Measurements from ENCODE around the gene TINAGL1. TPM values are rescaled to one million over a fixed set of nuclear protein-coding genes. Genes with fewer than 3 reads are reported as not detected.

The TINAGL1 gene
- total and polyA plus RNA-seq, 2 of the 13 experiments (the other 11 are each of a cell fraction or from before 2014, with no cell fraction given), result 24.7 to 76.8 TPM

- CTCF ChIA-PET (ENCODE audit: low intra/inter-chr PET ratio, low total read pairs), result no interaction called here
- H3K27ac ChIP-seq (ENCODE audit: extremely low read length, insufficient read depth, low read length), result no peak overlapping the region
- intact Hi-C loops (cut with micrococcal nuclease; ENCODE audit: unreplicated experiment) (no loop called here), in situ Hi-C loops (cut with HindIII; ENCODE audit: extremely low pct_ligation_motif_present, low pct_unique_long_range_greater_than_20kb) (no loop called here)
- peaks cover under 1 to 33% of the 10 kb centered on the region in 2 experiments; a peak in 3 of 5 replicates for H3K27me3 ChIP-seq (ENCODE audit: control insufficient read depth in 1 of 2, insufficient read depth in 2 of 2, low read length in 2 of 2)
- FAIRE-seq (no peak), DNase-seq (ENCODE audit: low spot score) (no peak), ATAC-seq (no peak)
- no peak overlapping the region for H3K4me3 ChIP-seq (replicated peaks in 1 of 3; ENCODE audit: insufficient read depth in 1 of 3, low read depth in 2 of 3, low read length in 3 of 3)
- H3K79me2 ChIP-seq (ENCODE audit: insufficient read depth, low read length), result no peaks in the 10 kb centered on the region
- H4K20me1 ChIP-seq (ENCODE audit: insufficient read depth, low read length), result no peaks in the 10 kb centered on the region
- peaks cover 7% of the 10 kb centered on the region; the same call in 1 of the 2 replicates for H3K4me1 ChIP-seq (ENCODE audit: insufficient read depth, low read length)
- no peak overlapping the region for H3K9ac ChIP-seq (ENCODE audit: insufficient read depth, low read depth, low read length)
- no TSS peak for BruUV-seq (replicated peaks)
- no peak for TF ChIP-seq ZNF7 (CRISPR knock-in tag; IDR thresholded peaks at IDR 0.05)
- TF ChIP-seq ZNF17 (CRISPR knock-in tag; IDR thresholded peaks at IDR 0.05), result no peak
- TF ChIP-seq ZNF234 (CRISPR knock-in tag; conservative IDR thresholded peaks at IDR 0.05), result no peak
- no peak for TF ChIP-seq KDM3A (CRISPR knock-in tag; IDR thresholded peaks at IDR 0.05; ENCODE audit: low read depth)
- no peak for TF ChIP-seq CREB3 (CRISPR knock-in tag; IDR thresholded peaks at IDR 0.05)
- no peak for TF ChIP-seq ZNF709 (CRISPR knock-in tag; IDR thresholded peaks at IDR 0.05)
- no peak for TF ChIP-seq ZNF138 (CRISPR knock-in tag; IDR thresholded peaks at IDR 0.05; ENCODE audit: low read depth)
- no peak for TF ChIP-seq ATAD3A (CRISPR knock-in tag; IDR thresholded peaks at IDR 0.05)
- no peak for TF ChIP-seq TOE1 (CRISPR knock-in tag; IDR thresholded peaks at IDR 0.05)
- TF ChIP-seq, protein P1, sequence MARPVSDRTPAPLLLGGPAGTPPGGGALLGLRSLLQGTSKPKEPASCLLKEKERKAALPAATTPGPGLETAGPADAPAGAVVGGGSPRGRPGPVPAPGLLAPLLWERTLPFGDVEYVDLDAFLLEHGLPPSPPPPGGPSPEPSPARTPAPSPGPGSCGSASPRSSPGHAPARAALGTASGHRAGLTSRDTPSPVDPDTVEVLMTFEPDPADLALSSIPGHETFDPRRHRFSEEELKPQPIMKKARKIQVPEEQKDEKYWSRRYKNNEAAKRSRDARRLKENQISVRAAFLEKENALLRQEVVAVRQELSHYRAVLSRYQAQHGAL (CRISPR knock-in tag; IDR thresholded peaks at IDR 0.05; ENCODE audit: not compliant biosample characterization), result no peak
- no peaks in the 10 kb centered on the region for H3K36me3 ChIP-seq (replicated peaks in 1 of 2; ENCODE audit: control insufficient read depth in 1 of 2, insufficient read depth in 2 of 2, low read length in 2 of 2)
- POLR2A ChIA-PET, result no interaction called here
- H2AFZ ChIP-seq (ENCODE audit: low read length), result no peak overlapping the region
- no peaks in the 10 kb centered on the region for H3K9me3 ChIP-seq (ENCODE audit: low read length)
- no peak overlapping the region for H3K4me2 ChIP-seq (ENCODE audit: low read depth, low read length)
- 2% methylated on average over 1 of the region's 1 CpG for WGBS (ENCODE audit: low lambda C conversion rate)
Observed at GRCh38 chr1:31609514-31610118, 33.3 kb downstream of the TINAGL1 start.

All from HepG2 (cell line).